Stimulated activated CD4-positive, alpha-beta T cell treated with anti-CD3 and anti-CD28 coated beads, Interleukin-15, amount 100 ng/mL, for 1 hour (primary cell): ENCODE results near the gene RAPH1.
"Not testable (repeated sequence)": the region's sequence is repeated elsewhere in the genome, so short reads cannot be mapped to it uniquely, and the experiment has no call there.

ENCODE experiments used
- DNase-seq, 2 donors: peaks; one replicate each; pipeline ENCODE4 v3.0.0-alpha.2; 2020; ENCODE audit warnings: low read depth in 1 of 2, low spot score in 1 of 2

Gene RAPH1

GRCh38 chr2:203372706-203373105 lies 162.4 kb downstream of the RAPH1 start:
- DNase-seq: not testable (repeated sequence)

GRCh38 chr2:203366639-203367466 lies 168.2 kb downstream of the RAPH1 start:
- no peak for DNase-seq

GRCh38 chr2:203361922-203362321 lies 173.2 kb downstream of the RAPH1 start:
- DNase-seq: no peak

- DNase-seq: no peak
These were observed 173.6 kb downstream of the RAPH1 start for GRCh38 chr2:203361495-203361894.

- DNase-seq: no peak
These were observed 174.2 kb downstream of the RAPH1 start for GRCh38 chr2:203360833-203361430.

- DNase-seq: no peak
These were observed 175.7 kb downstream of the RAPH1 start for GRCh38 chr2:203359450-203359849.

GRCh38 chr2:203354966-203355365 lies 180.1 kb downstream of the RAPH1 start:
- no peak for DNase-seq

GRCh38 chr2:203352604-203353255 lies 182.4 kb downstream of the RAPH1 start:
- DNase-seq: no peak

- no peak for DNase-seq
These were observed 187.7 kb downstream of the RAPH1 start for GRCh38 chr2:203347375-203347774.

GRCh38 chr2:203346612-203347011 lies 188.5 kb downstream of the RAPH1 start:
- no peak for DNase-seq

GRCh38 chr2:203344667-203345066 lies 190.4 kb downstream of the RAPH1 start:
- no peak for DNase-seq
